WERI-Rb-1 (cell line): ENCODE results near the gene OGDHL.

Experiments
- DNase-seq: peaks from one replicate; pipeline ENCODE4 v3.0.0-alpha.2; 2020
- H3K27ac ChIP-seq: fragments of 250-450 bp; sonication (Bioruptor Pico); 2 replicates; pipeline ENCODE4 v1.5.1; 2020; ENCODE audit warnings: mild to moderate bottlenecking, moderate library complexity
- H3K27me3 ChIP-seq: fragments of 250-450 bp; sonication (Bioruptor Pico); 2 replicates; pipeline ENCODE4 v1.5.1; 2021; ENCODE audit warnings: mild to moderate bottlenecking, low read depth, moderate library complexity; ENCODE audit not compliant: insufficient read depth, severe bottlenecking
- H3K36me3 ChIP-seq: fragments of 250-450 bp; sonication (Bioruptor Pico); 2 replicates; pipeline ENCODE4 v1.5.1; 2020; ENCODE audit warnings: mild to moderate bottlenecking, moderate library complexity
- H3K4me3 ChIP-seq: 2 replicates; pipeline ENCODE4 v1.5.1; 2011; ENCODE audit warnings: low read depth, mild to moderate bottlenecking, control low read depth, low read length
- H3K9me3 ChIP-seq: fragments of 250-450 bp; sonication (Bioruptor Pico); 2 replicates; pipeline ENCODE4 v1.5.1; 2021; ENCODE audit warnings: mild to moderate bottlenecking, moderate library complexity; ENCODE audit not compliant: severe bottlenecking
- TF ChIP-seq, protein P1 (sequence below): IDR thresholded peaks from 2 replicates; pipeline ENCODE4 v1.5.1; 2011; ENCODE audit warnings: low read depth, mild to moderate bottlenecking, control low read depth, inconsistent platforms, low read length

OGDHL gene

DNA sequence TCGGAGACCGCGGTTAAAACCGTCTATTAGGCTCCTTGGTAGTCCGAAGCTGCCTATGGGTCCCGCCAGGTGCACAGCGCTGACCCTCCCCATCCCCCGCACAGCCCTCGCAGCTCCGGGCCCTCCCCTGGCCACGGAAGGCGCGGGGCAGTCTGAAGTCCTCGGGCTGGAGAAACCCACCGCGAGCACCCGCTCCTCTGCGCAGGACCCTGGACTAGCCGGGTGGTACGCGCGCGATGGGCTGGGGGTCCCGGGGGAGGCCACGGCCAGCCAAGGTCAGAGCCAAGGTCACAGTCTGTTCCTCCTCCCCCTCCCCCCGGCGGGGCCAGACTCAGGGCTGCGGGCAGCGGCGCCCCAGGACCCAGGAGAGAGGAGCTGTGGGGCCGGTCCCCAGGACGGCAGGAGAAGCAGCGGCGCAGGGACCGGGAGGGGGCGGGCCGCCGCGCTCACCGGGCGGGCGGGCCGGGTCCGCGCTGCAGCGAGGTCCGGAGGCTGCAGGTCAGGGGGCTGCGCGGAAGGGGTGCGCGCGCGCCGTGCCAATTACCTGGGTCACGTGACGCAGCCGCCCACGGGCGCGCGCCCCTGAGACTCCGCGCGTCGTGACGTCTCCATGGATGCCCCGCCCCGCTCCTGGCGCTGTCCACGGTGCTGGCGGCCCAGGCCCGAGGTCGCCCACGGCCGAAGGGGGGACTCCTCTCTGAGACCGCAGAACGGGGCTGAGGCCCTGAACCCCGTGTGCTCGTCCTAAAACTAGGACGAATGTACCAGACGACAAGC lies at the start of gene OGDHL:
Gene OGDHL, minus strand, starts transcription at position 535 of the 777 bp plus-strand sequence. CDS start 3,731 bp downstream, outside the sequence.
- Histone ChIP-seq H3K27ac (peak within 1 kb of the TSS; percentile 65), H3K4me3 (peak within 1 kb of the TSS; percentile 69), H3K27me3 (no peaks in the 10 kb centered on the region), H3K36me3 (no peaks in the 10 kb centered on the region), H3K9me3 (no peaks in the 10 kb centered on the region)
- TF ChIP-seq, protein P1, sequence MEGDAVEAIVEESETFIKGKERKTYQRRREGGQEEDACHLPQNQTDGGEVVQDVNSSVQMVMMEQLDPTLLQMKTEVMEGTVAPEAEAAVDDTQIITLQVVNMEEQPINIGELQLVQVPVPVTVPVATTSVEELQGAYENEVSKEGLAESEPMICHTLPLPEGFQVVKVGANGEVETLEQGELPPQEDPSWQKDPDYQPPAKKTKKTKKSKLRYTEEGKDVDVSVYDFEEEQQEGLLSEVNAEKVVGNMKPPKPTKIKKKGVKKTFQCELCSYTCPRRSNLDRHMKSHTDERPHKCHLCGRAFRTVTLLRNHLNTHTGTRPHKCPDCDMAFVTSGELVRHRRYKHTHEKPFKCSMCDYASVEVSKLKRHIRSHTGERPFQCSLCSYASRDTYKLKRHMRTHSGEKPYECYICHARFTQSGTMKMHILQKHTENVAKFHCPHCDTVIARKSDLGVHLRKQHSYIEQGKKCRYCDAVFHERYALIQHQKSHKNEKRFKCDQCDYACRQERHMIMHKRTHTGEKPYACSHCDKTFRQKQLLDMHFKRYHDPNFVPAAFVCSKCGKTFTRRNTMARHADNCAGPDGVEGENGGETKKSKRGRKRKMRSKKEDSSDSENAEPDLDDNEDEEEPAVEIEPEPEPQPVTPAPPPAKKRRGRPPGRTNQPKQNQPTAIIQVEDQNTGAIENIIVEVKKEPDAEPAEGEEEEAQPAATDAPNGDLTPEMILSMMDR, result no peak
- DNase-seq, result peak; percentile 68

DNA sequence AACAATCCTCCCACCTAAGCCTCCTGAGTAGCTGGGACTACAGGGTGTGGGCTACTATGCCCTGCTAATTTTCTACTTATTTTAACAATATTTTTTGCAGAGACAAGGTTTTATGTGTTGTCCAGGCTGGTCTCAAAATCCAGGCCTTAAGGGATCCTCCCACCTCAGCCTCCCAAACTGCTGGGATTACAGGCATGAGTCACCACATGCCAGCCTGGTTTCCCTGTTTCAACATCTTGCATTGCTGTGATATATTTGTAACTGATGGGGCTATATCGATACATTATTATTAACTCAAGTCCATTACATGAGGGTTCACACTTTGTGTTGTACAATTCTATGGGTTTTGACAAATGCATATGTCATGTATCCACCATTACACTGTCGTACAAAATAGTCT lies 41.9 kb upstream of the OGDHL start:
- Histone ChIP-seq H3K4me3 (no peak overlapping the region), H3K9me3 (no peaks in the 10 kb centered on the region), H3K36me3 (no peaks in the 10 kb centered on the region), H3K27ac (no peak overlapping the region), H3K27me3 (no peaks in the 10 kb centered on the region)
- TF ChIP-seq, protein P1, result no peak
- DNase-seq, result no peak

DNA sequence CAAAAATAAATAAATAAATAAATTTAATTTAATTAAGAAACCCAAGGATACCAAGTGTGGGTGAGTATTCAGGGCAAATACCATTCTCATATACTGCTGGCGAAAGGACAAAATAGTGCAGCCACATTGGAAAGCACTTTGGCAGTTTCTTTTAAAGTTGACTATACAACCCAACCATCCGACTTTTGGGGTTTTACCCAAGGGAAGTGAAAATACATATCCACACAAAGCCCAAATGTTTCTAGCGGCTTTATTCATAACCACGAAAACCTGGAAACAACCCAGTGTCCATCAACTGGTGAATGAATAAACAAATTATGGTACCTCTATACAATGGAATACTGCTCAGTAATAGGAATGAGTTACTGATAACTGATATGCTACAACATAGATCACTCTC lies 36.2 kb upstream of the OGDHL start:
- no peaks in the 10 kb centered on the region for H3K9me3 ChIP-seq
- H3K4me3 ChIP-seq, result no peak overlapping the region
- H3K36me3 ChIP-seq, result no peaks in the 10 kb centered on the region
- H3K27ac ChIP-seq, result no peak overlapping the region
- TF ChIP-seq, protein P1, result no peak
- no peaks in the 10 kb centered on the region for H3K27me3 ChIP-seq
- DNase-seq, result no peak

DNA sequence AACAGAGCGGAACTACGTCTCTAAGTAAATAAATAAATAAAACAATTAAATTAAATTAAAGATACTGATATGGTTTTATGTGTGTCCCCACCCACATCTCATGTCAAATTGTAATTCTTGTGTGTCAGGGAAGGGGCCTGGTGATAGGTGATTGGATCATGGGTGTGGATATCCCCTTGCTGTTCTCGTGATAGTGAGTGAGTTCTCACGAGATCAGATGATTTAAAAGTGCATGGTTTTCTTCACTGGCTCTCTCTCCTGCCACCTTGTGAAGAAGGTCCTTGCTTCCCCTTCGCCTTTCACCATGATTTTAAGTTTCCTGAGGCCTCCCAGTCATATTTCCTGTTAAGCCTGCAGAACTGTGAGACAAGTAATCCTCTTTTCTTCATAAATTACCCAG lies 29.0 kb upstream of the OGDHL start:
- no peaks in the 10 kb centered on the region for H3K9me3 ChIP-seq
- DNase-seq, result no peak
- no peaks in the 10 kb centered on the region for H3K27me3 ChIP-seq
- no peak overlapping the region for H3K27ac ChIP-seq
- H3K36me3 ChIP-seq, result no peaks in the 10 kb centered on the region
- H3K4me3 ChIP-seq, result no peak overlapping the region
- TF ChIP-seq, protein P1, result no peak

DNA sequence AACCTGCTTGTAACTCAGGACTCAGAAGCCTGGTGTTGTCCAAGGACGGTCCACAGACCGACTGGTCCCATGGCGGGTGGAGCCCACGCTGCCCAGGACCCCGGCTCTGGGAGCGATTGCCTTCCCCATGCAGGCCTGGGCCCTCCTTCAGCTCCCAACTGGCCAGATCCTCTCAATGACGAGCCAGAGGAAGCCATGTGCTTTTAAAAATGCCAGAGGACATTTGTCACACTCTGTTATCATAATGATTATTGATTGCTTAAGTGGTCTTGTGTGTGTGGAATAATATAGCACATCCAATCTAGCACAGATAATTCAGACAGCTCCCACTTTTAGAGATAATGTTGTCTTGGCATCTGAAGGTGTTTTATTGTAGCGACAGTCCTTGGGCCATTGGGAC lies 22.6 kb upstream of the OGDHL start:
- no peak overlapping the region for H3K27ac ChIP-seq
- H3K27me3 ChIP-seq, result no peaks in the 10 kb centered on the region
- DNase-seq, result no peak
- TF ChIP-seq, protein P1, result no peak
- H3K9me3 ChIP-seq, result no peaks in the 10 kb centered on the region
- H3K4me3 ChIP-seq, result no peak overlapping the region
- H3K36me3 ChIP-seq, result no peaks in the 10 kb centered on the region

DNA sequence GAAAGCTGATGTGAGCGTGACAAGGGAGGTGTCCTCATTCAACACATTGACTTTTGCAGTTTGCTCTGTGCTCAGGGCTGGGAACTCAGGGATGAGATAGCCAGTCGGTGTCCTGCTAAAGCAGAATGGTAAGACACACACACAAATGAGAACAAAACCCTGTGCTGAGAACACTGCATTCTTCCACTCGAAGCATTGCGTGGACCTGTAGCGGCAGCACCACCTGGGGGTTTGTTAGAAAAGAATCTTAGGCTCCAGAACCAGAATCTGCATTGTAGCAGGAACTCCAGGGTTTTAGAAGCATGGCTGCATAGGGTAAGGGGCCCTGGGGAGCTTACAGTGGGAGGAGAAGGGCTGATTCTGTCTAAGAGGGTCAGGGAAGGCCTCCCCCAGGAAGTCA lies 21.5 kb upstream of the OGDHL start:
- TF ChIP-seq, protein P1, result 0 out of 2 replicates have a peak, but pooled peaks have one; percentile 23
- DNase-seq, result no peak
- H3K9me3 ChIP-seq, result no peaks in the 10 kb centered on the region

More for the DNA sequence above, 21.5 kb upstream of the OGDHL start:
- no peaks in the 10 kb centered on the region for H3K27me3 ChIP-seq
- H3K27ac ChIP-seq, result no peak overlapping the region
- no peak overlapping the region for H3K4me3 ChIP-seq
- no peaks in the 10 kb centered on the region for H3K36me3 ChIP-seq
